NOMO-1 (cell line): ENCODE data around the gene ATP6V0A1.
"Not testable (repeated sequence)": the region's sequence is repeated elsewhere in the genome, so short reads cannot be mapped to it uniquely, and the experiment has no call there.

Experiments used
- DNase-seq, 2 experiments: peaks; one replicate each; lab custom pipeline; 2025; ENCODE audit not compliant: unreplicated experiment in 2 of 2; lab: John Stamatoyannopoulos, UW

The ATP6V0A1 gene

DNA sequence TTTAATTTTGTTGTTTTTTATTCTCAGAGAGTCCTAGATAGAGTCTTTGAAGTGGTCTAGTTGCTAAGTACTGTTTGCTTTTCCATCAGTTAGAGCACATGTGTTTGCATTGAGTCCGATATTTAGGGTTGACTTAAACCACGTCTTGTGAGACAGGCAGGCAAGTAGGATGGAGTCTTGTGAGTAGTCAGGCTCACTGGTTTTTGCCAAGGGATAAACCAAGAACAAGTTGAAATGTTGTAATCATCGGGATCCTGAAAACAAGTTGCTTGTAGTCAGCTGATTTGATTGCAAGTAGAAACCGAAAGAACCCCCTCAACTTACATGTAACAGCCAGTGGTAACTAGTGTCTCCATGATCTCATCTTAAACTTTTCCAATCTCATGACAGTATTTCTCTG, 17.2 kb downstream of the ATP6V0A1 start:
- DNase-seq = no peak

DNA sequence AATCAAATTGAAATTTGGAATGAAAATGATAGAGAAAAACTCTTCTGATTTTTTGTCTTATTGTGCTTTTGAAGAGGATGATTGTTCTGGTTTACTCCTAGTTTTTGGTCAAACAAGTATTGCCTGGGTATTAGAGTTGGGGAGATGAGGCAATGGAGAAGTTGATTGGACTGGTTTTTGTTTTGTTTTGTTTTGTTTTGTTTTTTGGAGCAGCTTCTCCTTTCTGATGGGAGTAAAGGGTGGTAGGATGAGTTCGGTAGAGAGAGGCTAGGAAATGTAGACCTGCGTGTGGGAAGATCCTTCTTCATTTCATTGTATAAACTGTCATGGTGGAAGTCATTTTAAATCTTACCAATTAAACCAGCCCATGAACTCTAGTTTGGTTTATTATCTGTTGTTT, 17.7 kb downstream of the ATP6V0A1 start:
- DNase-seq = no peak

DNA sequence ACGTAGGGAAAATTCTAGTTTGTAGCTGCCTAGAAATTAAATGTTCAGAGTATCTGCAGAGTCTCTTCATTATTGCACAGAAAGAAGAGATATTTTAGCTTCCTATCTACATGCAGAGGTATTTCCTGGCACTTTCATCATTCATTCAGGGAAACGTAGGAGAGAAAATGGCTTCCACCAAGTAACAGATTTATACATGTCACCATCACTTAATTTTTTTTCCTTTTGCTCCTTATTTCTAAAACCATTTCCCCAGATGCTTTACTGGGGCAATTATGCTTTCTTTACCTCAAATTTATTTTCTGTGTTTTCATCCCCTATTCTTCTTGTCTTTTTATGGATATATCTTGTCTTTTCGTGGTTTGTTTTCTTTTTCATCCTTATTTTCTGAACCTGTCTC, 18.5 kb downstream of the ATP6V0A1 start:
- DNase-seq = no peak

DNA sequence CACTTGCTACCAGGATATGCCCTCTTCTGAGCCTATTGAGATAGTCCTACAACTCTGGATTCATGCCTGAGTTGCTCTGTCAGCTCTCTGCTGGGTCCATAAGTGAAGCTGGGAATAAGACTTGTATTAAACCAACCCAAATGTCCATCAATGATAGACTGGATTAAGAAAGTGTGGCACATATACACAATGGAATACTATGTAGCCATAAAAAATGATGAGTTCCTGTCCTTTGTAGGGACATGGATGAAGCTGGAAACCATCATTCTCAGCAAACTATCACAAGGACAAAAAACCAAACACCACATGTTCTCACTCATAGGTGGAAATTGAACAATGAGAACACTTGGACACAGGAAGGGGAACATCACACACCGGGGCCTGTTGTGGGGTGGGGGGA, 19.1 kb downstream of the ATP6V0A1 start:
- not testable (repeated sequence) for DNase-seq

DNA sequence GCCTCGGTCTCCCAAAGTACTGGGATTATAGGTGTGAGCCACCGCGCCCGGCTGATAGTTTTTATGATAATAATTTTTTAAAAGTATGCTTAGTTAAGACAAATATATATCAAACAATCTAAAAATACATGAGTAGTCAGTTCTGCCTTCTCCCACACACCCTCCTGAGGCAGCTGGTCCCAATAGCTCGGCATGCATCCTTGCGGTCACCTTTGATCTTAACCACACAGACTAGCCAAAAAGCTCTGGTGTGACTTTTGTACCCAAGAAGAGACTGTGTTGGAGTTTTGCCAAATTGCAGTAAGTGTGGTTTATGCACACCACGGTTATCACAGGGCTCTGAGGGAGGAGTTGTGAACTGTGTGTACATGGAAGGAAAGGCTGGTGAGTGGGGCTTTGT, 25.6 kb downstream of the ATP6V0A1 start:
- DNase-seq = no peak

DNA sequence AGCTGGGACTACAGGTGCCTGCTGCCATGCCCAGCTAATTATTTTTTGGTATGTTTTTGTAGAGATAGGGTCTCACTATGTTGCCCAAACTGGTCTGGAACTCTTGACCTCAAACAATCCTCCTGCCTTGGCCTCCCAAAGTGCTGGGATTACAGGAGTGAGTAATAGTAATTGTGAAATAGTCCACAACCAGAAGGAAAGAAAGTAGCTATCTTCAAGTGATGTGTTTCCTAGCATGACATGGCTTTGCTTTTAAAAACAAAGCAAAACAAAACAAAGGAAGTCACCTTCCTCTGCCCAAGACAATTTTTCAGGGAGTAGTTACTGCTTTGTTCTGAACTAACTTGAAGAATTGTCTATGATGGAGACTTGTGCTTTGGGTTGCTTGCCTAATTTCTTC, 27.0 kb downstream of the ATP6V0A1 start:
- DNase-seq = no peak

GRCh38 chr17:42488032-42488431, 29.4 kb downstream of the ATP6V0A1 start:
- no peak for DNase-seq

DNA sequence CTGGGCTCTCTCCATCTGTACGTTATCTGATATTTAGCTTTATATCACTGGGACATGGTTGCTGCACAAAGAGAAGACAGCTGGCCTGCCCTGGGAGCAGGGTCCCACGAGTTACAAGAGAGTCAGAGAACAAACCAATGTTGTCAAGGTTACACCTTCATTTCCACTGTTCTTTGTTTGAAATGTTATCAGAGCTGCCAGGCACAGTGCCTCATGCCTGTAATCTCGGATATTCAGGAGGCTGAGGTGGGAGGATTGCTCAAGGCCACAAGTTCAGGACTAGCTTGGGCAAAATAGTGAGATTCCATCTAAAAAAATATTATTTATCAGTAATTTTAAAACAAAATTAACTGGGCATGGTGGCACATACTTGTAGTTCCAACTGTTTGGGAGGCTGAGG, 34.6 kb downstream of the ATP6V0A1 start:
- no peak for DNase-seq

DNA sequence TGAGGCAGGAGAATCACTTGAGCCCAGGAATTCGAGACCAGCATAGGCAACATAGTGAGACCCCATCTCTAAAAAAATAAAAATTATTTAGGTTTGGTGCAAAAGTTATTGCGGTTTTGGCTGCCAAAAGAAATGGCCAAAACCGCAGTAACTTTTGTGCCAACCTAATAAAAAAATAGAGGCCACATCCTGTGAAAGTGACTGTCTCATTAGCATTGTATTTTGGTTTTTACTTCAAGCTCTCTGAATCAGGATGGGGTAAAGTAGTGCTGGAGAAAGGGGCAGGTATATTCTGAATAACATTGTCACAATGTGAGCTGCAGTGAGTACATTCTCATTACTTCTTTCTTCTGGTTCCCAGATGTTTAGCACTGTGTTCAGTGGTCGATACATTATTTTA, 36.0 kb downstream of the ATP6V0A1 start:
- DNase-seq = no peak

DNA sequence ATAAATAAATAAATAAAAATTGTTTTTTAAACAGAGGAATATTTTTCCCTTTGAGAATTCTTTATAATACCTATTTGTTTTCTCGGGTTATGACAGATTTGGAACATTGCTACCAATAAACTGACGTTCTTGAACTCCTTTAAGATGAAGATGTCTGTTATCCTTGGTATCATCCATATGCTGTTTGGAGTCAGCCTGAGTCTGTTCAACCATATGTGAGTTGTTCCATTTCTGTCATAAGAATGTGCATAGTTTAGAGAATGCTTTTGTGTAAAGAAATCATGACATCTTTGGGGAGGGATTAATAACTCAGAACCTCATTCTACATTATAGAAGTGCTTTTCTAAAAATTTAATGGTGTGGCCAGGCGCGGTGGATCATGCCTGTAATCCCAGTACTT, 40.1 kb downstream of the ATP6V0A1 start:
- DNase-seq = no peak

- DNase-seq = no peak
Observed at GRCh38 chr17:42502091-42502490, 43.4 kb downstream of the ATP6V0A1 start.

DNA sequence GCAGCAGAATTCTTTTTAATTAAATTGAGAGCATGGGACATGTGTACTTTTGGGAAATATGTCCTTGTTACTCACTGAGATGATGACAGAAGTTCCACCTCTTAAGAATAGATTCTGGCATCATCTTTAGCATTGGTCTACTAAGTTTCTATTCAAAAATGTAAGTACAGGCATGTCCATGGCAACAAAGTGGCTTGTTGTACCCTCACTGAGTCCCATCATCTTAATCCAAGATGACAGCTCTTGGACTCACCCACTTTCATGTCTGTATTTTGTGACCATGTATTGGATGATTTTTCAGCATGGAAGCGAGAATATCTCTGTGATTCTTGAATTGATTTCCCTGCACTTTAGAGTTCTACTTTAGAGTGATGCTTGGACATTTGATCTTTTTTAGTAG, 44.2 kb downstream of the ATP6V0A1 start:
- no peak for DNase-seq

DNA sequence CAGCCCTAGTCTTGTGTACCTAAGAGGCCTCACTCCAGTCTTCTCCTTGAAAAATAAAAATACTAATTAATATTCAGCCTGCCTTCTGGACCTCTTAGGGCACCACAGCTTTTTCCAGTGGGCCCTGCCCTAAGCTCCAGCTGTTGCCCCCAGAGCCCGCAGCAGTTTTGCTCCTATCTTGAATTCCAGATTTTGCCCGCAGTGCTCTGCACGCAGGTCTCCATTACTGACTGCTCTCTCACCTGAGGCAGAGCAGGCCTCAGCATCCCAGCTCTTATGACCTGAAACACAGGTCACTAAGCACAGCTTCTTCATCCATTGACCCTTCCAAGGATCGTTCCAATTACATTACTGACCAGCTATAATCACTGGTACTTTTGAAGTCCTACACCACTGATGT, 49.0 kb downstream of the ATP6V0A1 start:
- no peak for DNase-seq

- DNase-seq = no peak
Observed at GRCh38 chr17:42508426-42509165, 49.9 kb downstream of the ATP6V0A1 start.

- DNase-seq = no peak
Observed at GRCh38 chr17:42509409-42509808, 50.7 kb downstream of the ATP6V0A1 start.

DNA sequence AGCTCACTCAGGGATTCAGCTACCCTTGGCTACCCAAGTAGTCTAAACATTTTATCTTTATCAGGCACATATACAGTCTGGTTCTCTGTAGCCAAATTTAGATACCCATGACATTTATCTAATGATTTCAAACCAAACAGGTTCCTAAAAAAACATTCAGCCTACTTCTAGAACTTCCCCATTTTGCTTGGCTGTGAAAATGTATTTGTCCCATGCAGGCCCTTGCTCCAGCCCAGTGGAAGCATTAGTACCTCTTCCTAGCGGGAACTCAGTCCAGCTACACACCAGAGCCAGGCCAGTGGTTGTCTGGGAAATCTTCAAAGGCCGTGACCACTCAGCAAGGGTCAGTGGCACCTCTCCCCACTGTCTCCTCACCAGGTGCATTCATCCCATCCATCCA, 51.2 kb downstream of the ATP6V0A1 start:
- DNase-seq = peak in 1 of 2 experiments; percentile 9

GRCh38 chr17:42512246-42512645, 53.6 kb downstream of the ATP6V0A1 start:
- no peak for DNase-seq

- DNase-seq = no peak
Observed at GRCh38 chr17:42512733-42513251, 54.1 kb downstream of the ATP6V0A1 start.

DNA sequence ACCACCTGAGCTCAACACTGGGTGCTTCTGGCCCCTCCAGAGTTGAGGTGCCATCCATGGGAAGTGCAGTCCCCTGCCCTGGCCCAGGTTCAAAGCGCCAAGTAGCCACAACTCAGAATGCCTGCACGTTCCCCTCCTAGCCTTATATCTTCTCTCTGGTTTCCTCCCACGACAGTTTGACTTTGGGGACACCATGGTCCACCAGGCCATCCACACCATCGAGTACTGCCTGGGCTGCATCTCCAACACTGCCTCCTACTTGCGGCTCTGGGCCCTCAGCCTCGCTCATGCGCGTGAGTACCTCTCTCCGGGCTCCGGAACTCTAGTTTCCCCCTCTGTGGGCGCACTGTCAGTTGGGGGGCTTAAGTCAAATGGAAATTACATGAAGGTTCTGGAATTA, 55.0 kb downstream of the ATP6V0A1 start:
- no peak for DNase-seq

DNA sequence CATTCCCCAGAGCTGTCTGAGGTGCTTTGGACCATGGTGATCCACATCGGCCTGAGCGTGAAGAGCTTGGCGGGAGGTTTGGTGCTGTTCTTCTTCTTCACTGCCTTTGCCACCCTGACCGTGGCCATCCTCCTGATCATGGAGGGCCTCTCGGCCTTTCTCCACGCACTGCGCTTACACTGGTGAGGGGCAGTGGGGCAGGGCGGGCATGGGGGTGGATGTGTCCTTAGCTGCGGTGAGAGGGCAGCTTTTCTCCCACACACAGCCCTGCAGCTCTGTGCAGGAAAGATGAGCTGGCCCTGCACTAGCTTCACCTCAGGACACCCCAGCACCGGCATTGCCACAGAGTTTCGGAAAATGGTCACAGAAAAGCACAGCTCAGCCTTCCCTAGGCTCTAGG, 55.6 kb downstream of the ATP6V0A1 start:
- DNase-seq = no peak

GRCh38 chr17:42514867-42515266, 56.2 kb downstream of the ATP6V0A1 start:
- DNase-seq = no peak

DNA sequence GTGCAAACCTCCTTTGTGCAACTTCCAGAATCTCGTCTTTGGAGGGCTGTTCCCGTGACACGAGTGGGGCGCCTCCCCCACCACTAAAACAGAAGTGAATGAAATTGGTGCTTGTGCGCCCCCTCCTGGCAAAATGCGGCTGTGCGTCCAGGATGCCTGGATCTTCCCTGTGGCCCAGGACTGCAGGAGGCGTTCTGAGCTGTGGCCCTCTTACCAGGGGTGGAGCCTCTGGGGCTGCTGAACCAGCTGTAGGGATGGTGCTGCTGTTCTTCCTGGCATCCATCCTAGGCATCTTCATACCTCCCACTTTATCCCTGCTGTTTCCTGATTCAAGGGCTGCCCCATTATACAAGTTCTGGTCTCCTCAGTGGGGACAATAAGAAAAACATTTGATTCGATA, 58.8 kb downstream of the ATP6V0A1 start:
- DNase-seq = peak; percentile 58 to 60
